ENCODE measurements around the gene HDC. TPM values are rescaled to one million over a fixed set of nuclear protein-coding genes. Genes with fewer than 3 reads are reported as not detected.

Gene HDC
- total RNA-seq, 1 donor from 2014 or later: 3.5 TPM

- no peaks in the 10 kb centered on the region for H3K9me3 Mint-ChIP-seq
These were observed 32.3 kb downstream of the HDC start for GRCh38 chr15:50233192-50233736.

GRCh38 chr15:50232791-50233190 is 32.7 kb downstream of the HDC start:
- Mint-ChIP-seq H3K4me3 (no peak overlapping the region), H3K27ac (ENCODE audit: unreplicated experiment) (no peak overlapping the region), H3K27me3 (ENCODE audit: low read depth) (no peaks in the 10 kb centered on the region), H3K36me3 (ENCODE audit: low read depth) (no peaks in the 10 kb centered on the region), H3K4me1 (peaks cover 14% of the 10 kb centered on the region), H3K9me3 (no peaks in the 10 kb centered on the region)
- no peak for DNase-seq (ENCODE audit: low read depth, low spot score)
- TF ChIP-seq, protein P1, sequence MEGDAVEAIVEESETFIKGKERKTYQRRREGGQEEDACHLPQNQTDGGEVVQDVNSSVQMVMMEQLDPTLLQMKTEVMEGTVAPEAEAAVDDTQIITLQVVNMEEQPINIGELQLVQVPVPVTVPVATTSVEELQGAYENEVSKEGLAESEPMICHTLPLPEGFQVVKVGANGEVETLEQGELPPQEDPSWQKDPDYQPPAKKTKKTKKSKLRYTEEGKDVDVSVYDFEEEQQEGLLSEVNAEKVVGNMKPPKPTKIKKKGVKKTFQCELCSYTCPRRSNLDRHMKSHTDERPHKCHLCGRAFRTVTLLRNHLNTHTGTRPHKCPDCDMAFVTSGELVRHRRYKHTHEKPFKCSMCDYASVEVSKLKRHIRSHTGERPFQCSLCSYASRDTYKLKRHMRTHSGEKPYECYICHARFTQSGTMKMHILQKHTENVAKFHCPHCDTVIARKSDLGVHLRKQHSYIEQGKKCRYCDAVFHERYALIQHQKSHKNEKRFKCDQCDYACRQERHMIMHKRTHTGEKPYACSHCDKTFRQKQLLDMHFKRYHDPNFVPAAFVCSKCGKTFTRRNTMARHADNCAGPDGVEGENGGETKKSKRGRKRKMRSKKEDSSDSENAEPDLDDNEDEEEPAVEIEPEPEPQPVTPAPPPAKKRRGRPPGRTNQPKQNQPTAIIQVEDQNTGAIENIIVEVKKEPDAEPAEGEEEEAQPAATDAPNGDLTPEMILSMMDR (conservative IDR thresholded peaks at IDR 0.05): no peak

More at GRCh38 chr15:50233192-50233736, 32.3 kb downstream of the HDC start:
- DNase-seq (ENCODE audit: low read depth, low spot score): no peak
- TF ChIP-seq, protein P1 (conservative IDR thresholded peaks at IDR 0.05): no peak
- Mint-ChIP-seq H3K36me3 (ENCODE audit: low read depth) (no peaks in the 10 kb centered on the region), H3K27me3 (ENCODE audit: low read depth) (no peaks in the 10 kb centered on the region), H3K4me3 (no peak overlapping the region), H3K4me1 (peaks cover 14% of the 10 kb centered on the region), H3K27ac (ENCODE audit: unreplicated experiment) (no peak overlapping the region)

DNA sequence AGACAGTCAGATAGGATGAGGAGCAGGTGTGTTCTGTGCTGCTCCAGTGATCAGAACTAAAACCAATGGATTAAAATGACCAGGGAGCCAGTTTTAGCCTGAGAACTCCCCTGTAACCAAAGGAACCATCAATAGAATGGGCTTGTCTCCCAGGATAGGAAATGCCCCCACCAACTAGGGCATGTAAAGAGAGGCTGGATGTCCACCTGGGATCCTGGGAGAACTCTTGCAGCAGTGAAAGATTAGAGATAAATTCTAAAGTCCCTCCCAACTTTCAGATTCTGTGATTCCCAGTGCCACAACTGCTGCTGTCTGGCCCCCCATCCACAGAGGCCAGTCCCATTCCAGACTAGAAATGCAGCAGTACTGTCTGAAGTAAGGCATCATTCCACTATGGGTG is 33.8 kb downstream of the HDC start:
- no peak overlapping the region for H3K4me3 Mint-ChIP-seq
- no peak for DNase-seq (ENCODE audit: low read depth, low spot score)
- no peaks in the 10 kb centered on the region for H3K36me3 Mint-ChIP-seq (ENCODE audit: low read depth)
- H3K9me3 Mint-ChIP-seq: no peaks in the 10 kb centered on the region
- H3K27ac Mint-ChIP-seq (ENCODE audit: unreplicated experiment): no peak overlapping the region
- H3K4me1 Mint-ChIP-seq: peaks cover 14% of the 10 kb centered on the region
- H3K27me3 Mint-ChIP-seq (ENCODE audit: low read depth): no peaks in the 10 kb centered on the region
- TF ChIP-seq, protein P1 (conservative IDR thresholded peaks at IDR 0.05): no peak

GRCh38 chr15:50229336-50229735 is 36.2 kb downstream of the HDC start:
- H3K27me3 Mint-ChIP-seq (ENCODE audit: low read depth): no peaks in the 10 kb centered on the region
- no peak overlapping the region for H3K27ac Mint-ChIP-seq (ENCODE audit: unreplicated experiment)
- H3K36me3 Mint-ChIP-seq (ENCODE audit: low read depth): no peaks in the 10 kb centered on the region
- H3K9me3 Mint-ChIP-seq: no peaks in the 10 kb centered on the region
- H3K4me1 Mint-ChIP-seq: no peaks in the 10 kb centered on the region
- TF ChIP-seq, protein P1 (conservative IDR thresholded peaks at IDR 0.05): no peak
- no peak overlapping the region for H3K4me3 Mint-ChIP-seq
- DNase-seq (ENCODE audit: low read depth, low spot score): no peak

- TF ChIP-seq, protein P1 (conservative IDR thresholded peaks at IDR 0.05): no peak
- Mint-ChIP-seq H3K4me3 (no peak overlapping the region), H3K4me1 (no peaks in the 10 kb centered on the region), H3K27ac (ENCODE audit: unreplicated experiment) (no peak overlapping the region), H3K9me3 (no peaks in the 10 kb centered on the region), H3K36me3 (ENCODE audit: low read depth) (no peaks in the 10 kb centered on the region), H3K27me3 (ENCODE audit: low read depth) (no peaks in the 10 kb centered on the region)
- no peak for DNase-seq (ENCODE audit: low read depth, low spot score)
These were observed 36.7 kb downstream of the HDC start for GRCh38 chr15:50228866-50229265.

Data from neural crest cell (in vitro differentiated cells).